MM.1S (cell line): ENCODE results near the gene GAS7.

Experiments
- DNase-seq: peaks from one replicate; pipeline ENCODE4 v3.0.0-alpha.2; 2015
- H2AFZ ChIP-seq: fragments of 300-600 bp; sonication (generic); 2 replicates; pipeline ENCODE4 v1.6.0; 2016; ENCODE audit warnings: antibody characterized with exemption, low read length
- H3F3A ChIP-seq: fragments of 300-600 bp; sonication (generic); 2 replicates; pipeline ENCODE4 v1.6.1; 2016; ENCODE audit warnings: mild to moderate bottlenecking, antibody characterized with exemption, low read length, moderate library complexity, mixed read lengths; ENCODE audit not compliant: insufficient read depth
- H3K27ac ChIP-seq: fragments of 300-600 bp; sonication (generic); 2 replicates; pipeline ENCODE4 v1.5.1; 2016; ENCODE audit warnings: mild to moderate bottlenecking, low read length
- H3K27me3 ChIP-seq: fragments of 300-600 bp; sonication (generic); replicated peaks from 2 replicates; pipeline ENCODE4 v1.6.0; 2016; ENCODE audit warnings: low read length; ENCODE audit not compliant: insufficient read depth
- H3K36me3 ChIP-seq: fragments of 300-600 bp; sonication (generic); replicated peaks from 2 replicates; pipeline ENCODE4 v1.6.1; 2016; ENCODE audit warnings: mild to moderate bottlenecking, low read length, mixed read lengths; ENCODE audit not compliant: insufficient read depth
- H3K4me1 ChIP-seq: fragments of 300-600 bp; sonication (generic); 2 replicates; pipeline ENCODE4 v1.6.1; 2016; ENCODE audit warnings: low read length, mixed read lengths
- H3K4me2 ChIP-seq: fragments of 300-600 bp; sonication (generic); 2 replicates; pipeline ENCODE4 v1.6.0; 2016; ENCODE audit warnings: low read depth, low read length
- H3K4me3 ChIP-seq: fragments of 300-600 bp; sonication (generic); 2 replicates; pipeline ENCODE4 v1.5.1; 2016; ENCODE audit warnings: low read length, mixed read lengths
- H3K79me2 ChIP-seq: fragments of 300-600 bp; sonication (generic); 2 replicates; pipeline ENCODE4 v1.6.1; 2016; ENCODE audit warnings: mixed run types, low read length, mixed read lengths
- H3K9ac ChIP-seq: fragments of 300-600 bp; sonication (generic); 2 replicates; pipeline ENCODE4 v1.6.1; 2016; ENCODE audit warnings: low read length, mixed read lengths
- H3K9me2 ChIP-seq: fragments of 300-600 bp; sonication (generic); replicated peaks from 2 replicates; pipeline ENCODE4 v1.6.1; 2016; ENCODE audit warnings: mild to moderate bottlenecking, low read length, mixed read lengths; ENCODE audit not compliant: insufficient read depth
- H3K9me3 ChIP-seq: fragments of 300-600 bp; sonication (generic); replicated peaks from 2 replicates; pipeline ENCODE4 v1.6.1; 2016; ENCODE audit warnings: mild to moderate bottlenecking, low read length, mixed read lengths; ENCODE audit not compliant: insufficient read depth
- H4K20me1 ChIP-seq: fragments of 300-600 bp; sonication (generic); 2 replicates; pipeline ENCODE4 v1.6.1; 2016; ENCODE audit warnings: mild to moderate bottlenecking, low read length, moderate library complexity, mixed read lengths; ENCODE audit not compliant: insufficient read depth
- EZH2 ChIP-seq: fragments of 300-600 bp; sonication (generic); optimal IDR thresholded peaks from 2 replicates; pipeline ENCODE3; 2017; ENCODE audit warnings: low read depth, mild to moderate bottlenecking, antibody characterized with exemption, low read length, mixed read lengths
- EZH2phosphoT487 ChIP-seq: fragments of 300-600 bp; sonication (generic); IDR thresholded peaks from 2 replicates; pipeline ENCODE4 v1.6.1; 2018; ENCODE audit warnings: antibody characterized with exemption, low read length
- TF ChIP-seq, protein P1 (sequence below): fragments of 300-600 bp; sonication (generic); IDR thresholded peaks from 2 replicates; pipeline ENCODE4 v1.5.1; 2016; ENCODE audit warnings: antibody characterized with exemption, low read length, mixed read lengths

Gene GAS7

DNA sequence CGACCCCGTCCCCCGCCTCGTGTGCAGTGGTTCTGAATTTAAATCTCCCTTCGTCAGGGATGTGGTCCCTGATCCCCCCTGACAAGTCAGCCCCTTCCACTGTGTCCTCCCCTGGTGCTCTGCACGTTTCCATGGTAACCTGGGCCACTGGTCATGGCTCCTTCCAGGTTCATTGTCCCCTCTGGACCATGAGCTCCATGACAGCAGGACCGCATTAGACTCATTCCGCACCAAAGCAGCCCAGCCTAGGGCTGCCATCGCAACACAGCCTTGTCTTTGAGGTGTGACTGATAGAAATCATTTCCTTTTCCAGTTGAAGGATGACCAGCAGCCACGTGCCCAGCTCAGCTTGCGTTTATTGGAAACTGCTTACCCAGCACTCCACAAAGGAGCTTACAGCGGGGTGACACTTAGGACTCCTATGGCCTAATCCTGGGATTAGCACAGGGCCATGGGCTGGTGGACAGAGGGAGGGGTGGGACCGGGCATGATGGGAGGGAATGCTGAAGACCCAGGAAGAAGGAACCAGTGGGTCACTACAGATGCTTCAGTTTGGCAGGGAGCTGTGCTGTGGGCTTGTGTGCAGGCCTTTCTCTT lies 300.9 kb downstream of the GAS7 start:
- H3K79me2 ChIP-seq = no peaks in the 10 kb centered on the region
- no peak overlapping the region for H3K9ac ChIP-seq
- no peak overlapping the region for H2AFZ ChIP-seq
- H3K4me3 ChIP-seq = no peak overlapping the region
- H3K4me2 ChIP-seq = no peak overlapping the region
- H3K27ac ChIP-seq = no peak overlapping the region
- no peak for DNase-seq
- H3K9me3 ChIP-seq = no peaks in the 10 kb centered on the region
- peaks cover 9% of the 10 kb centered on the region for H3K27me3 ChIP-seq
- no peaks in the 10 kb centered on the region for H4K20me1 ChIP-seq
- H3K4me1 ChIP-seq = no peaks in the 10 kb centered on the region
- TF ChIP-seq, protein P1, sequence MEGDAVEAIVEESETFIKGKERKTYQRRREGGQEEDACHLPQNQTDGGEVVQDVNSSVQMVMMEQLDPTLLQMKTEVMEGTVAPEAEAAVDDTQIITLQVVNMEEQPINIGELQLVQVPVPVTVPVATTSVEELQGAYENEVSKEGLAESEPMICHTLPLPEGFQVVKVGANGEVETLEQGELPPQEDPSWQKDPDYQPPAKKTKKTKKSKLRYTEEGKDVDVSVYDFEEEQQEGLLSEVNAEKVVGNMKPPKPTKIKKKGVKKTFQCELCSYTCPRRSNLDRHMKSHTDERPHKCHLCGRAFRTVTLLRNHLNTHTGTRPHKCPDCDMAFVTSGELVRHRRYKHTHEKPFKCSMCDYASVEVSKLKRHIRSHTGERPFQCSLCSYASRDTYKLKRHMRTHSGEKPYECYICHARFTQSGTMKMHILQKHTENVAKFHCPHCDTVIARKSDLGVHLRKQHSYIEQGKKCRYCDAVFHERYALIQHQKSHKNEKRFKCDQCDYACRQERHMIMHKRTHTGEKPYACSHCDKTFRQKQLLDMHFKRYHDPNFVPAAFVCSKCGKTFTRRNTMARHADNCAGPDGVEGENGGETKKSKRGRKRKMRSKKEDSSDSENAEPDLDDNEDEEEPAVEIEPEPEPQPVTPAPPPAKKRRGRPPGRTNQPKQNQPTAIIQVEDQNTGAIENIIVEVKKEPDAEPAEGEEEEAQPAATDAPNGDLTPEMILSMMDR = no peak
- no peak for TF ChIP-seq EZH2
- no peak for TF ChIP-seq EZH2phosphoT487
- no peaks in the 10 kb centered on the region for H3F3A ChIP-seq
- H3K9me2 ChIP-seq = no peaks in the 10 kb centered on the region
- no peaks in the 10 kb centered on the region for H3K36me3 ChIP-seq

- Histone ChIP-seq H3K4me2 (no peak overlapping the region), H4K20me1 (no peaks in the 10 kb centered on the region), H3K9me2 (no peaks in the 10 kb centered on the region)
Measured at GRCh38 chr17:9895923-9896322, 302.5 kb downstream of the GAS7 start.

GRCh38 chr17:9894231-9894630 lies 304.2 kb downstream of the GAS7 start:
- Histone ChIP-seq H2AFZ (no peak overlapping the region), H3K9me3 (no peaks in the 10 kb centered on the region), H3K4me2 (no peak overlapping the region), H3K79me2 (no peaks in the 10 kb centered on the region), H3K27me3 (no peaks in the 10 kb centered on the region), H3K36me3 (no peaks in the 10 kb centered on the region), H3K9me2 (no peaks in the 10 kb centered on the region), H3K4me3 (no peak overlapping the region), H4K20me1 (no peaks in the 10 kb centered on the region), H3K27ac (no peak overlapping the region), H3F3A (no peaks in the 10 kb centered on the region), H3K9ac (no peak overlapping the region), H3K4me1 (no peaks in the 10 kb centered on the region)
- TF ChIP-seq, protein P1 = no peak
- no peak for TF ChIP-seq EZH2
- no peak for TF ChIP-seq EZH2phosphoT487
- no peak for DNase-seq

More at GRCh38 chr17:9895923-9896322, 302.5 kb downstream of the GAS7 start:
- H3K4me3 ChIP-seq = no peak overlapping the region
- H3K9ac ChIP-seq = no peak overlapping the region
- H2AFZ ChIP-seq = no peak overlapping the region
- no peak overlapping the region for H3K27ac ChIP-seq
- no peaks in the 10 kb centered on the region for H3K9me3 ChIP-seq
- H3K79me2 ChIP-seq = no peaks in the 10 kb centered on the region
- no peak for DNase-seq
- H3K27me3 ChIP-seq = peaks cover 2% of the 10 kb centered on the region; the same call in 1 of the 2 replicates
- no peaks in the 10 kb centered on the region for H3F3A ChIP-seq
- TF ChIP-seq EZH2phosphoT487 = no peak
- TF ChIP-seq, protein P1 = no peak
- no peak for TF ChIP-seq EZH2
- no peaks in the 10 kb centered on the region for H3K4me1 ChIP-seq
- H3K36me3 ChIP-seq = no peaks in the 10 kb centered on the region
